ENCODE results near the gene CD4.

The CD4 gene

DNA sequence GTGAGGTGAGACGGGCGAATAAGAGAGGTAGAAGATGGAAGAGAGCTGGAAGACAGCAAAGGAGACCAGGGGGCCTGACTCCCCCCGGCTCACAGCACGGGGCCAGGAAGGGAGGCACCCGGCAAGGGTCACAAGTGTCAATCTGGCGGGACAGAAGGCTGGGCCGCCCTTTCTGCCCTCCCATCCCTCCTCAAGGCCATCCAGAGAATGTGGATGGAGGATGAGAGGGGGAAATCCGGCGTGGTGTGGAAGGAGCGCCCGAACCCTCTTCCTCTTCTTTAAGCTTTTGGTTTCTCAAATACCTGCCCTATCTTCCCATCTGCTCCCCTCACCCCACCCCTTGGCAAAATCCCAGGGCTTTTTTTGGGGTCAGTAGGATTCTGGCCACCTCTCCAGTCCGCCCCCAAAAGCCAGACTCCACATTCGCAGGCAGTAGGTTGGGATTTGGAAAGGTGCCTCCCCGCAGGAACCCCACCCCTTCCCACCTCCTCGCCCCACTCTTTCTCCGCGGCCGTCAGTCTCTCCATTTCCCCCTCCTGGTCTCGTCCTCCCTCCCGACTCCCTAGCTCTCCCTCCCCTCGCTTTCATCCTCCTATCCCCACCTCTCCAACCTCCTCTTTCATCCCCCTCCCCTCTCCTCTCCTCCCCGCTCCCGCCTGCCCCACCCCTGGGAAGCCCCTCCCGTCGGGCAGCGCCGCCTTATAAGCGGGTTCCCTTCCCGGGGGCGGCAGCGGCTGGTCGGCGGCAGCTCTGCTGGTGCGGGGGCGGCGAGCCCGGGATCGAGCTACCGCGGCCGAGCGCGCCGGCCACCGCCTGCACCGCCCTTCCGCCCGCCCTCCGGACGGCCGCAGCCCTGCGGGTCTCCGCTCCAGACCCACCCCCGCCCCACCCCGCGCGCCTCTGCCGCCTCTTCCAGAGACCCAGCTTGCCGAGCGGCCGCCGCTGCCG is 23.4 kb upstream of the CD4 start, which contains the start of gene PTMS:
TSS of gene PTMS (plus strand) at position 730 of the 948 bp plus-strand sequence. CDS start 343 bp downstream, outside the sequence.
- peak in 1 of 2 donors; percentile 18 for DNase-seq

GRCh38 chr12:6766651-6767349 is 22.5 kb upstream of the CD4 start:
- peak; percentile 15 to 46 for DNase-seq

DNA sequence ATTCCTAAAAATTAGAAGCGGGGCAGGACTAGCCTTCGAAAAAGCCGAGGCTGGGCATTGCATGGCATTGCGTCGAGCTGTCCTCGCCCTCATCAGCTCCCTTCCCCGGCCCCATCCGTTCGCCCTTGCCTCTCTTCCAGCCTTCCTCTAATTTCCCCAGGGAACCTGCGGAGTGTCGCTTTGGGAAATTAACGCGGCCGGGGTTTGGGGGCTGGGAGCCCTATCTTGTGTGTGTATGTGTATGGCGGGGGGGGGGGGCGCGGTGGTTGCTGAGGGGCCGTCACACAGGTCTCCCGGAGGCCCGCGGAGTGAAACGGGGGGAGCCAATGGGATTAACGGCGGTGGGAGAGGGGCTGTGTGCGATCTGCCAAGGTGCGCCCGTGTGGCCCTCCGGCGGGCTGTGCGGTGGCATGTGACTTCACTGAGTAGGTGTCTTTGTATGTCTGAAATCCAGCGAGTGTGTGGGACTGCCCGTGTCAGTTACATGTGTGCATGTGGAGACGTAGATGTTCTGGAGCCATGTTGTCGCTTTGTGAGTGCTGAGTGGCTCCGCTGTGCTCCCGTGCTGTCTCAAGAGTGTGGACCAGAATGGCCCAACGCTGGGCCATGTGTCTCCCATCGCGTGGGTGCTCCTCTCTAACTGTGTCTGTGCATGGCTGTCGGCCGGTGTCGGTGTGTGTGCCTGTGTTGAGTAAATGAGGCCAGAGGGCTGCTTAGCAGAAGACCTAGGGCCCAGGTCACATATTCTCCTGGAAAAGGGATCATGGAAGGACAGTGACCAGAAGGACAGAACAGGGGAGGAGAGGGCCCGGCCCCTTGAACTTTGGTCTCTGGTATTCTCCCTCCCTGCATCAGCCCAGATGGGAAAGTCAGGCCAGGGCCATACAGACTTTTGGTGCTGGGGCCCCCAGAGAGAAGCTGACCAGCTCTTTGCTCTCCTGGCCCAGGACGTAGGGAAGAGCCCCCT is 21.7 kb upstream of the CD4 start:
- DNase-seq, result no peak

DNA sequence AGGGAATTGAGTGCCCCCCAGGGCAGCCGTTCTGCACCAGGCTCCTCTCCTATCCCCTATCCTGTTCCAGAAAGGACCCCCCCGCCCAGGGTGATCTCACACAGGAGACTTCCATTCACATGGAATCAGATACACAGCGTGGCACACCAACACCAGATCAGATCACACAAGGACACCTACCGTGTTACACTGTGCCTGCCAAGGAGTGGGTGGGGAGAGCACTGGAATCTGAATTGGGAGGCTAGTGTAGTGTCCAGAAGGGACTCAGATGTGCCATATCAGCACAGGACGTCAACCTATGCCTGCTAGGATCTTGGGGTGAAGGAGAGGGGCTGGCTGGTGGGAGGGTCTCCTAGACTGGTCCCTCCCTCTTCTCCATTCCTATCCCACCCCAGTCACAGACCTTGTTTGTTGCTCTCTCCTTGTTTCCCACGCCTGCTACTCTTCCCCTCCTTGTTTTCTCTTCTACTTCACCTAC is 20.9 kb upstream of the CD4 start:
- DNase-seq, result no peak

DNA sequence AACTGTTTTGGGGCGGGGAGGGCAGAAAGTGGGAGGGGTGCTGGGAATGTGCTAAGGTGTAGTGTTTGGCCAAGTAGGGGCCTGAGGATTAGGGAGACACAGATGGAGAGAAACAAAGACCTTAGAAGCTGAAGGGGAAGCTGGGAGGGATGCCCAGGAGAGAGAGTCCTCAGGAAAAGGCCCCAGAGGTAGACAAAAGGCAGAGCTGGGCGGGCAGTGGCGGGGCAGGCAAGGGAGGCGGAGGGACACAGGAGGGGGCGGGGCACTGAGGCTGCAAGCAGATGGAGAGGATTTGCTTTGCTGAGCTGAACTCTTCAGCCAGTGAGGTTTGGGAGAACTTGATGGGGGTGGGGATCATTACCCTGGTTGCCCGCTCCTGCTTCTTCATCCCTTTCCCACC is 20.3 kb upstream of the CD4 start:
- DNase-seq, result no peak

GRCh38 chr12:6769666-6770065 is 19.7 kb upstream of the CD4 start:
- no peak for DNase-seq

DNA sequence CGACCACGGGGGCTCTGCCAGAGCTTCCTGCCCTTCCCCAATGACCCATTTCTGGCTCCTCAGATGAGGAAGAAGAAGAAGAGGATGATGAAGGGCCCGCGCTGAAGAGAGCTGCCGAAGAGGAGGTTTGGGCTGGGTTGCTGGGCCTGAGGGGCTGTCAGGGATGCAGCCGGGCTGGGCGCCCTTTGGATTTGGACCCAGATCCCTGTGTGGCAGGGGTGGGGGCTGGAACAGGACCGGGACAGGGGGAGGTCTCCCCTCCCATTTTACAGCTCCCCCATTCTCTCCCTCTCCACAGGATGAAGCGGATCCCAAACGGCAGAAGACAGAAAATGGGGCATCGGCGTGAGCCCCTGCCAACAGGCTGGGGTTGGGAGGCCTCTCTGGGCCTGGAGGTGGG is 19.2 kb upstream of the CD4 start:
- DNase-seq, result no peak

GRCh38 chr12:6770600-6770999 is 18.7 kb upstream of the CD4 start:
- no peak for DNase-seq

GRCh38 chr12:6771091-6771495 is 18.2 kb upstream of the CD4 start:
- DNase-seq, result peak in 1 of 2 donors; percentile 50

DNA sequence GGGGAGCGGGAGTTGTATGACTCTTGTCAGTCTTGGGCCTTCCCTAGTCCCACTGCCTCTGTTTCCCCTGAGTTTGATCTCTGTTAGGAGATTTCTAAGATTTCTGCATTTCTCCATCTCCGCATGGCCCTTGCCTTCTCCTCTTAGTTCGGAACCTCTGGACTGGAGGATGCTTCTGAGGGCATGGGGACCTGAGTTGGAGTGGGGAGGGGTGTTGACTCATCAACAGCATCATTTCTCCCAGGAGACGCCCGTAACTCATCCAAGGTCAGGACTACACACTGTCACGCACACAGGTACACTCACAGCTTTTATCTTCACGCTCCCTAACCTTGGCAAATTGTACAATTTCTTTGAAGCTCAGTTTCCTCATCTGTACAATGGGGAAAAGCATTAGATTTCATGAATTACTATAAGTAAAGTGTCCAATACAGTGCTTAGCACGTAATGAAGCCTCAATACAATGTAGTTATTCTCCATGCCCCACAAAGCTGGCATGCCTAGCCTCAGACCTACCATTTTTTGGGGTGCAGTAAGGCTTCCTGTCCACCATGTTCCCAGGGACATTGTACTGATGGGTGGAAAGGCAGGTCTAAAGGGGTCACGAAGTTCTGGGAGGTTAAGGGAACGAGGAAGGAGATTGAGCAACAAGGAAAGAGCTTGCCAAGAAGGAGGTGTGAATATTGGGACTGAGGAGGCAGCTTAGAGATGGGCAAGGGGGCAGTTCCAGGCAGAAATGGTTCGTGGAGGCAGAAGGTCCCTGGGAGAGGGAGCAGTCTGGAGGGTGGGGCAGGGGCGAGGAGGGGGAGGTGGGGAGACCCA is 17.6 kb upstream of the CD4 start:
- no peak for DNase-seq

- peak in 1 of 2 donors; percentile 15 for DNase-seq
These were observed 17.0 kb upstream of the CD4 start, which contains the start of gene LAG3 for GRCh38 chr12:6772331-6772695. Gene LAG3, plus strand, starts transcription at chr12:6772520. Its CDS starts 333 bp downstream, at chr12:6772853.

GRCh38 chr12:6772726-6773589 is 16.4 kb upstream of the CD4 start:
- DNase-seq, result no peak

- DNase-seq, result no peak
These were observed 15.6 kb upstream of the CD4 start for GRCh38 chr12:6773590-6774351.

- DNase-seq, result no peak
These were observed 14.7 kb upstream of the CD4 start for GRCh38 chr12:6774499-6775062.

- DNase-seq, result no peak
These were observed 13.8 kb upstream of the CD4 start for GRCh38 chr12:6775185-6776174.

- DNase-seq, result no peak
These were observed 11.9 kb upstream of the CD4 start for GRCh38 chr12:6777386-6777785.

- peak in 1 of 2 donors; percentile 32 for DNase-seq
These were observed 11.1 kb upstream of the CD4 start for GRCh38 chr12:6778217-6778573.

Data from bone marrow (tissue), 2 donors.